DOHH2 (cell line): ENCODE data around the gene SH2D6.

Experiments
- EZH2phosphoT487 ChIP-seq: fragments of 200-600 bp; sonication (generic); IDR thresholded peaks from 2 replicates; pipeline ENCODE4 v1.6.1; 2017; ENCODE audit warnings: borderline replicate concordance, mild to moderate bottlenecking, antibody characterized with exemption, low read length, moderate library complexity, mixed read lengths
- TF ChIP-seq, protein P1 (sequence below): fragments of 200-600 bp; sonication (generic); IDR thresholded peaks from one replicate; pipeline ENCODE4 v1.5.1; 2014; ENCODE audit warnings: antibody characterized with exemption, mild to moderate bottlenecking, low read depth, low read length; ENCODE audit not compliant: poor library complexity, severe bottlenecking

GRCh38 chr2:85440729-85441128, 22.2 kb downstream of the SH2D6 start:
- TF ChIP-seq, protein P1, sequence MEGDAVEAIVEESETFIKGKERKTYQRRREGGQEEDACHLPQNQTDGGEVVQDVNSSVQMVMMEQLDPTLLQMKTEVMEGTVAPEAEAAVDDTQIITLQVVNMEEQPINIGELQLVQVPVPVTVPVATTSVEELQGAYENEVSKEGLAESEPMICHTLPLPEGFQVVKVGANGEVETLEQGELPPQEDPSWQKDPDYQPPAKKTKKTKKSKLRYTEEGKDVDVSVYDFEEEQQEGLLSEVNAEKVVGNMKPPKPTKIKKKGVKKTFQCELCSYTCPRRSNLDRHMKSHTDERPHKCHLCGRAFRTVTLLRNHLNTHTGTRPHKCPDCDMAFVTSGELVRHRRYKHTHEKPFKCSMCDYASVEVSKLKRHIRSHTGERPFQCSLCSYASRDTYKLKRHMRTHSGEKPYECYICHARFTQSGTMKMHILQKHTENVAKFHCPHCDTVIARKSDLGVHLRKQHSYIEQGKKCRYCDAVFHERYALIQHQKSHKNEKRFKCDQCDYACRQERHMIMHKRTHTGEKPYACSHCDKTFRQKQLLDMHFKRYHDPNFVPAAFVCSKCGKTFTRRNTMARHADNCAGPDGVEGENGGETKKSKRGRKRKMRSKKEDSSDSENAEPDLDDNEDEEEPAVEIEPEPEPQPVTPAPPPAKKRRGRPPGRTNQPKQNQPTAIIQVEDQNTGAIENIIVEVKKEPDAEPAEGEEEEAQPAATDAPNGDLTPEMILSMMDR: no peak
- TF ChIP-seq EZH2phosphoT487: no peak
